ENCODE results near the gene TCF7.
A peak's percentile ranks its signal among the peaks of the same experiment; 100 is the strongest.

Gene TCF7

DNA sequence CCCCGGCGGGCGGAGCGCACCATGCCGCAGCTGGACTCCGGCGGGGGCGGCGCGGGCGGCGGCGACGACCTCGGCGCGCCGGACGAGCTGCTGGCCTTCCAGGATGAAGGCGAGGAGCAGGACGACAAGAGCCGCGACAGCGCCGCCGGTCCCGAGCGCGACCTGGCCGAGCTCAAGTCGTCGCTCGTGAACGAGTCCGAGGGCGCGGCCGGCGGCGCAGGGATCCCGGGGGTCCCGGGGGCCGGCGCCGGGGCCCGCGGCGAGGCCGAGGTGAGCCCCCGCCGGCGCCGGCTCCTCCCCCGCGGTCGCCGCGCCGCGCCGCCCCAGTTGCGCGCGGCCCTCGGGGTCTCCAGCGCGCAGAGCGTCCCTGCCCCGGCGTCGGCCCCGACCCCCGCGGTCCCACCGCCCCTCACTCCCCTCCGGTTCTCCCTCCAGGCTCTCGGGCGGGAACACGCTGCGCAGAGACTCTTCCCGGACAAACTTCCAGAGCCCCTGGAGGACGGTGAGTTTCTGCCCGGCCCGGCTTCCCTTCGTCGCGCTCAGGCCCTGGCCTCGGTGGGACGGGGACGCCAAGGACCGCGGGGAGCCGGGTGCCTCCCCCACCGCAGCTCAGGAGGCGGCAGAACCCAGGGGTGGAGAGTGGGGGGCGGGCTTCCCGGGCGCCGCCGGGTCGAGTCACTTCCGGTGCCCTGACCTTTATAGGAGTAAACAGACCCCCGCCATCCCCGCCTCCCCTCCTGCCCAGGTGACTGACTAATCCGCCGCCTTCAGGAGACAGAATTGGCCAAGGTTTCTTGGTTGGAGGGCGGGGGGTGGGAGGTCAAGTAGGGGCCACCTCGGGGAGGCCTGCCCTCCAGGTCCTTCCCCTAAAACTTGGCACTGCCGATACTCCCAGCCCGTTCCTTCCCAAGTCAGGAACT lies 665 bp downstream of the TCF7 start:
- WGBS, 2 experiments (ENCODE audit: insufficient coverage in 2 of 2): 0% methylated on average over 93 to 102 of the region's 110 CpGs
- peak overlapping the region; percentile 23 for H3K27ac ChIP-seq (ENCODE audit: low read depth, low read length, severe bottlenecking)

DNA sequence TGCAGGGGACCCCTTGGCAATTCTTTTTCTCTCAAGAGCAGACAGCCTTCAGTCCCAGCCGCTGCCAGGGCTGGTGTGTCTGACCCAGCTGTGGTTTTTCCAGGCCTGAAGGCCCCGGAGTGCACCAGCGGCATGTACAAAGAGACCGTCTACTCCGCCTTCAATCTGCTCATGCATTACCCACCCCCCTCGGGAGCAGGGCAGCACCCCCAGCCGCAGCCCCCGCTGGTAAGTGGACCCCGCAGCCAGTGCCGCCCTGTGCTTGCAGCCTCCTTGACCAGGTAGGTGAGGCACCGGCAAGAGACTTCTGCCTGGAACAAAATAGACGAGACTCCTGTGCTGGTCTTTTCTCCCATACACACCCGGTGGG lies 1.3 kb downstream of the TCF7 start:
- 74 to 77% methylated on average over 5 to 13 of the region's 13 CpGs for WGBS, 2 experiments (ENCODE audit: insufficient coverage in 2 of 2)
- H3K9me3 ChIP-seq (ENCODE audit: control insufficient read depth, low read length): no peaks in the 10 kb centered on the region
- peaks cover 32% of the 10 kb centered on the region for H3K36me3 ChIP-seq (ENCODE audit: control insufficient read depth, insufficient read depth, low read length)
- peaks cover 2% of the 10 kb centered on the region for H3K4me1 ChIP-seq (ENCODE audit: control insufficient read depth, insufficient read depth, low read length, poor library complexity, severe bottlenecking)
- H3K27ac ChIP-seq (ENCODE audit: low read depth, low read length, severe bottlenecking): no peak overlapping the region
- H3K4me3 ChIP-seq (ENCODE audit: extremely low read depth, insufficient read depth, low read length, poor library complexity, severe bottlenecking): peak overlapping the region; percentile 59

More for the DNA sequence above, 665 bp downstream of the TCF7 start:
- H3K4me1 ChIP-seq (ENCODE audit: control insufficient read depth, insufficient read depth, low read length, poor library complexity, severe bottlenecking): peaks cover 2% of the 10 kb centered on the region
- H3K36me3 ChIP-seq (ENCODE audit: control insufficient read depth, insufficient read depth, low read length): peaks cover 26% of the 10 kb centered on the region
- peak overlapping the region; percentile 59 for H3K4me3 ChIP-seq (ENCODE audit: extremely low read depth, insufficient read depth, low read length, poor library complexity, severe bottlenecking)
- no peaks in the 10 kb centered on the region for H3K9me3 ChIP-seq (ENCODE audit: control insufficient read depth, low read length)

DNA sequence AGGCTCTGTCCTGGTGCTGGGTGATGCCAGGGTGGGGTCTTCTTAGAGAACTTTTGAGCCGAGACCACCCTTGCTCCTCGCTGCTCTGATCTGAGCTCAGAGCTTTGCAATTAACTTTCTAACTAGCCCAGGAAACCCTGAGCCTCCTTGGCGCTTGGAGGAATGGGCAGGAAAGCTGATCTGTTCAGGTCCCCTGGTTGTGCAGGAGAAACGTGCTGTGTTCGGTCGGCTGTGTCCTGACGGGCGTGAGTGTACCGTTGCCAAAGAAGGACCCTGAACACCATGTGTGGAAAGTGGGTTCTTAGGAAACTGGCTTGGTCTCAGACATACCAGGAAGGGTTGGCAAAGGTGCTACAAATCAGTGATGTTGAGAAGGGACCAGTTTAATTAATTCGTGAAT lies 1.8 kb downstream of the TCF7 start:
- Histone ChIP-seq H3K36me3 (ENCODE audit: control insufficient read depth, insufficient read depth, low read length) (peaks cover 34% of the 10 kb centered on the region), H3K9me3 (ENCODE audit: control insufficient read depth, low read length) (no peaks in the 10 kb centered on the region), H3K4me3 (ENCODE audit: extremely low read depth, insufficient read depth, low read length, poor library complexity, severe bottlenecking) (no peak overlapping the region), H3K27ac (ENCODE audit: low read depth, low read length, severe bottlenecking) (no peak overlapping the region), H3K4me1 (ENCODE audit: control insufficient read depth, insufficient read depth, low read length, poor library complexity, severe bottlenecking) (peaks cover 2% of the 10 kb centered on the region)
- 92 to 95% methylated on average over 8 of the region's 10 CpGs for WGBS, 2 experiments (ENCODE audit: insufficient coverage in 2 of 2)

DNA sequence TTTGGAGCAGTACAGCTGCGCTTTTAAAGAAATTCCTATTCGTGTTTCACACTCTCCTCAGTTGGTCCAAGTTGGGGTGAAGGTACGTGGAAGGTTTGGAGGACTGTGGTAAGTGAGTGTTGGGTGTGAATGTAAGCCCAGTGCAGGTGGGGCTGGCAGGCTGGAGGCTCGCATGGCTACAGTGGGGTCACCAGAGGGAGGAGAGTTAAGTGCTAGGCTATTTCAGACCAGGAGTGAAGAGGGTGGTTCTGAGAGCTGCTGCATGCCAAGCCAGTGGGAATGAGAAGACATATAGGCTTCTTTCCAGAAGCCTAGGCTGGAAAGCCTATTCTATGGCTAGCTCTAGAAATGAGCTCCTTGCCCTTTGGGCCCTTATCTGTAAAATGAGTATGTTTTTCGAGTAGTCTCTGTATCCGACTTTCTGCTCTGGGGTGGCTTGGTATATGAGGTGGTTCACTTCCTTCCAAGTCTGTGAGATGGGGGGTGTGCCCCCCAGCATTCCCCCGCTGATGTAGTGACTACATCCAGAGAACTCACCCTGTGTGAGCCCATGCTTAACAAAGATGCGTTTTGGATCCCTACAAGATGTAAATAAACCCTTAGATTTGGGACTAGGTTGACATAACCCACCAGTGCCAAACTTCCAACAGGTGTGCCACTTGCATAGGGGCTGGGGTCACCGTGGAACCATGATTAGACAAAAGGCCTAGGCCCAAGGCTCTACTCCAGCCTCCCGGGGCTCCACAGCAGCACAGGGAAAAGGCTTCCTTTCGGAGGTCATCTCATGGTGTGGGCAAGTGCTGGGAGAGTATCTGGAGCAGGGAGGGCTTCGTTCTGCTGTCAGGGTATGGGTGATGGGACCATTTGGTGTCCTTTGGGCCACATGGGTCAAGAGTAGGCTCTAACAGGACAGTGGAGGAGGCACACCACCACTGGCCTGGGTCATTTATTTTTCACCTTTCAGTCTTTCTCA lies 2.6 kb downstream of the TCF7 start:
- H3K4me1 ChIP-seq (ENCODE audit: control insufficient read depth, insufficient read depth, low read length, poor library complexity, severe bottlenecking): peaks cover 2% of the 10 kb centered on the region
- 95 to 98% methylated on average over 7 to 9 of the region's 12 CpGs for WGBS, 2 experiments (ENCODE audit: insufficient coverage in 2 of 2)
- no peaks in the 10 kb centered on the region for H3K9me3 ChIP-seq (ENCODE audit: control insufficient read depth, low read length)
- H3K4me3 ChIP-seq (ENCODE audit: extremely low read depth, insufficient read depth, low read length, poor library complexity, severe bottlenecking): no peak overlapping the region
- H3K27ac ChIP-seq (ENCODE audit: low read depth, low read length, severe bottlenecking): no peak overlapping the region
- H3K36me3 ChIP-seq (ENCODE audit: control insufficient read depth, insufficient read depth, low read length): peaks cover 34% of the 10 kb centered on the region

DNA sequence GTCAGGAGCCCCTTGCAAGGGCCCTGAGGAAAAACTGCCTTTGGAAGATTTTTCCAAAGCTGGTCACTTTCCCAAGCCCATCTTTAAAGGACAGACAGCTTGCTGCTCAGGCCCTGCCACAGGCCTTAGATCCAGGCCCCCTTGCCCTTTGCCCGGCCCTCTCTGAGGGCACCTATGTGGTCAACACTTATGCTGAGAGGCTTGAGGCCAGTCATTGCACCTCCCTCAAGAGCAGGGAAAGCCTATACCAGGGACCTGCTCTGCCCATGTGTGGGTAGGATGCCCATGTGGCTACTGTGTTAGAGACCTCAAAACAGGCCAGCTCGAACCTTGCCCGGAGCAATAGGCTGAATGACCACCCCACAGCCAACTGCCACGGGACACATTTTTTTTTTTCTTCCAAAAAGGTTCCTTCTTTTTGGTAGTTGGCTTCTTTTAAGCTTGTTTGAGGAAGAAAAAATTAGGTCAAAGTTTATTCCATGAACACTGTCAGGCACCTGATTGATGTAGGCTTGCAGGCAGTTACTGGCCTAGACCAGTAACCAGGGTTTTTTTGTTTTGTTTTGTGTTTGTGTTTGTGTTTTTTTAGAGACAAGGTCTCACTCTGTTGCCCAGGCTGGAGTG lies 3.8 kb downstream of the TCF7 start:
- Histone ChIP-seq H3K9me3 (ENCODE audit: control insufficient read depth, low read length) (no peaks in the 10 kb centered on the region), H3K4me3 (ENCODE audit: extremely low read depth, insufficient read depth, low read length, poor library complexity, severe bottlenecking) (no peak overlapping the region)
- 95 to 100% methylated on average over 3 of the region's 4 CpGs for WGBS, 2 experiments (ENCODE audit: insufficient coverage in 2 of 2)

DNA sequence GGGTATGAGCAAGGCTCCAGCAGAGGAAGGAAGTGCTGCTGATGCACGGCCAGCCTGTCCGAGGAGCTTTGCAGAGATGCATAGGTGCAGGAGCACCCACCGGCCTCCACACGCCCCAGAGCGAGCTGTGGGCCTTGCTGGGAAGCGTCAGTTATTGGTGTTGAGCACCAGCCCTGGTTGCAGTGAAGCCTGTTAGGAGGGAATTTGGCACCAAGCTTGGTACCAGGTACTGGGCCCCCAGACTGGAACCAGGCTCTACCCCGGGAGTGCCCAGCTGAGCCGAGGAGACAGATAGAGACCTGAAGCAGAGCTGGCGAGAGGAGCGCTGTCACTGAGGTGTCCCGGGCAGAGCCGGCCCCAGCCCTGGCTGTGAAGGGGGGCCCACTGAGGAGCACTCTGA lies 5.2 kb downstream of the TCF7 start:
- Histone ChIP-seq H3K9me3 (ENCODE audit: control insufficient read depth, low read length) (no peaks in the 10 kb centered on the region), H3K4me3 (ENCODE audit: extremely low read depth, insufficient read depth, low read length, poor library complexity, severe bottlenecking) (no peak overlapping the region), H3K36me3 (ENCODE audit: control insufficient read depth, insufficient read depth, low read length) (peaks cover 37% of the 10 kb centered on the region), H3K4me1 (ENCODE audit: control insufficient read depth, insufficient read depth, low read length, poor library complexity, severe bottlenecking) (no peaks in the 10 kb centered on the region), H3K27ac (ENCODE audit: low read depth, low read length, severe bottlenecking) (no peak overlapping the region)
- 89 to 97% methylated on average over 12 of the region's 12 CpGs for WGBS, 2 experiments (ENCODE audit: insufficient coverage in 2 of 2)

More for the DNA sequence above, 3.8 kb downstream of the TCF7 start:
- H3K27ac ChIP-seq (ENCODE audit: low read depth, low read length, severe bottlenecking): no peak overlapping the region
- H3K36me3 ChIP-seq (ENCODE audit: control insufficient read depth, insufficient read depth, low read length): peaks cover 34% of the 10 kb centered on the region
- peaks cover 2% of the 10 kb centered on the region for H3K4me1 ChIP-seq (ENCODE audit: control insufficient read depth, insufficient read depth, low read length, poor library complexity, severe bottlenecking)

DNA sequence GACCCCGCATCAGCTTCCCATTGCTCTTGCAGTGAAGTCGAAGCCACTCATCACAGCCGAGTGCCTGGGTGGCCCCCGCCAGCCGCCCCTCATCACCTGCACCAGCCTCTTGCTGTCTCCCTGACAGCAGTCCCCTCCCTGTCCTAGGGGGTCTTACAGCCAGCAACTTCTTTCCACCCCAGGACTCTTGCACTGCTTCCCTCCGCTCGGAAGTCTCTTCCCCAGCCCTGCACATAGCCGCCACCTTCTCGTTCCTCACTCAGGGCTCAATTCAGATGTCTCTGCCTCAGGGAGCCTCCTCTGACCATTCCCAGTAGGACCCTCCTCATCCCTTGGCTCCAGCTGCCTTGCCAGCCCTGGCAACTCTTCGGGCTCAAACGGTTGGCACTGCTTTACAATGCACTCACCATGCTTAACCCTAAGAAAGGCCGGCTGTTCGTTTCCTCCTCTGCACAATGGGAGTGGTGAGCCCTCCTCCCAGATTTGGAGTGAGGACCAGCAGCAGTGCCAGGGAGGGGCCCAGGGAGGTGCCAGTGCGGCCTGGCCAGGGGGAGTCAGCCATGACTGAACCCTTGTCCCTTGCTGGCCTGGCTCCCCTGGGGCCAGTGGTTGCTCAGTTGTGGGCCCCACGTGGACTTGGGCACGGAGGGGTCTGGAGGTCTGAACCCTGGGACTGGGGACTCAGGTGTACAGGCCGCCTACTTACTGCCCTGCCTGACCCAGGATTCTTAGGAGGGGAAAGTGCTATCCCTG lies 6.1 kb downstream of the TCF7 start:
- Histone ChIP-seq H3K4me3 (ENCODE audit: extremely low read depth, insufficient read depth, low read length, poor library complexity, severe bottlenecking) (no peak overlapping the region), H3K27ac (ENCODE audit: low read depth, low read length, severe bottlenecking) (no peak overlapping the region), H3K4me1 (ENCODE audit: control insufficient read depth, insufficient read depth, low read length, poor library complexity, severe bottlenecking) (no peaks in the 10 kb centered on the region), H3K9me3 (ENCODE audit: control insufficient read depth, low read length) (no peaks in the 10 kb centered on the region), H3K36me3 (ENCODE audit: control insufficient read depth, insufficient read depth, low read length) (peaks cover 42% of the 10 kb centered on the region)
- WGBS, 2 experiments (ENCODE audit: insufficient coverage in 2 of 2): 93 to 94% methylated on average over 16 to 17 of the region's 17 CpGs

DNA sequence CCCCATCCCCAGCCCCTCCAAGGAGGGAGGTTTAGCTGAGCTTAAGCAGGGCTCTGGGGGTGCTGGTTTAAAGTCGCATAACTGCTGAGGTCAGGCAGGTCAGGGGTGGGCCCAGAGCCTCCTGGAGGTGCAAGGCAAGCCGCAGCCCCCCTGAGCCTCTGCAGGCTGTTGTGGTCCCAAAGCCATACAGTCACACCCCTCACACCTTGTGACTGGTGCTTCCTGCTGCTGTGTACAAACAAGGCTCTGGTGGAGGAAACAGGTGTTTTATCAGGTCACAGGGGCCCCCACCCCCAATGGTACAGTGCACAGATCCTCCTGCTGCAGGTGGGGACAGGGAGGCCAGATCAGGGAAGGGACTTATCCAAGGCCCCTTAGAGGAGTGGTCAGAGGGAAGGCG lies 8.0 kb downstream of the TCF7 start:
- Histone ChIP-seq H3K4me3 (ENCODE audit: extremely low read depth, insufficient read depth, low read length, poor library complexity, severe bottlenecking) (no peak overlapping the region), H3K9me3 (ENCODE audit: control insufficient read depth, low read length) (no peaks in the 10 kb centered on the region), H3K36me3 (ENCODE audit: control insufficient read depth, insufficient read depth, low read length) (peaks cover 37% of the 10 kb centered on the region), H3K27ac (ENCODE audit: low read depth, low read length, severe bottlenecking) (no peak overlapping the region), H3K4me1 (ENCODE audit: control insufficient read depth, insufficient read depth, low read length, poor library complexity, severe bottlenecking) (no peaks in the 10 kb centered on the region)
- WGBS, 2 experiments (ENCODE audit: insufficient coverage in 2 of 2): 90 to 100% methylated on average over 3 of the region's 3 CpGs

DNA sequence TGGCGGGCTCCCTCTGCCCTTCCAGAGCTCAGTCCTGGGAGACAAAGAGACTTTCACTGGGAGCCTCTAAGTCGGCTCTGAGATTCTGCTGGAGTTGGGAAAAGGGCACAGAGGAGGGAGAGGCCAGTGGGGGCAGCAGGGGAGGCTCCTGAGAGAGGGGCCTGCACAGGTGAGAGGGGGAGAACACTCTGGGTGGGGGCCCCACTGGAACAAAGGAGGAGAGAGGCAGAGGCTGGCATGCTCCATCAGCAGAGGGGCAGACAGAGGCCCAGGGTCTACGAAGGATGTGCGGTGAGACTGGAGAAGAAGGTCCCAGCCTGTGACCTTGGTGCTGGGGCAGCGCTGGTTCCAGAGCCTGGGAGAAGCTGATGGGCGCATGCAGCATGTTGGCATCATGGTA lies 8.9 kb downstream of the TCF7 start:
- Histone ChIP-seq H3K36me3 (ENCODE audit: control insufficient read depth, insufficient read depth, low read length) (peaks cover 34% of the 10 kb centered on the region), H3K27ac (ENCODE audit: low read depth, low read length, severe bottlenecking) (no peak overlapping the region), H3K4me3 (ENCODE audit: extremely low read depth, insufficient read depth, low read length, poor library complexity, severe bottlenecking) (no peak overlapping the region), H3K4me1 (ENCODE audit: control insufficient read depth, insufficient read depth, low read length, poor library complexity, severe bottlenecking) (no peaks in the 10 kb centered on the region), H3K9me3 (ENCODE audit: control insufficient read depth, low read length) (no peaks in the 10 kb centered on the region)
- 93 to 97% methylated on average over 3 to 6 of the region's 6 CpGs for WGBS, 2 experiments (ENCODE audit: insufficient coverage in 2 of 2)
